Measurements from ENCODE around the gene SHROOM1. TPM values are rescaled to one million over a fixed set of nuclear protein-coding genes. Genes with fewer than 3 reads are reported as not detected.

Gene SHROOM1
- total RNA-seq, 2 experiments from 2014 or later: 0.60 to 2.4 TPM

- intact Hi-C loops (cut with micrococcal nuclease; ENCODE audit: unreplicated experiment): no loop called here
- H3K27ac ChIP-seq (ENCODE audit: low read depth, low read length, poor library complexity, severe bottlenecking): no peak overlapping the region
- POLR2A ChIA-PET: interaction anchor here (1.1 kb wide), 1 partner anchor 14 kb away, joined by 4 read pairs; no protein-coding TSS in a partner anchor
- DNase-seq (ENCODE audit: low spot score): no peak
- no peak overlapping the region for H3K4me3 ChIP-seq (ENCODE audit: low read depth, low read length, poor library complexity, severe bottlenecking)
- no TSS peak for BruUV-seq (replicated peaks)
- peaks cover 84% of the 10 kb centered on the region for H3K36me3 ChIP-seq (ENCODE audit: insufficient read depth, low read length)
- CTCF ChIA-PET (ENCODE audit: unreplicated experiment): no interaction called here
- no peaks in the 10 kb centered on the region for H3K9me2 ChIP-seq (ENCODE audit: insufficient read depth, low read length)
- no peaks in the 10 kb centered on the region for H3K9me3 ChIP-seq (ENCODE audit: low read length)
- TF ChIP-seq CTCF (conservative IDR thresholded peaks at IDR 0.05; ENCODE audit: low read length): no peak
- TF ChIP-seq EZH2phosphoT487 (IDR thresholded peaks at IDR 0.05; ENCODE audit: borderline replicate concordance, low read depth, low read length): no peak
- no peak overlapping the region for H3K4me2 ChIP-seq (ENCODE audit: low read length)
- no peaks in the 10 kb centered on the region for H4K20me1 ChIP-seq (ENCODE audit: insufficient read depth, low read length)
- H3K4me1 ChIP-seq (ENCODE audit: insufficient read depth, low read length, poor library complexity, severe bottlenecking): no peaks in the 10 kb centered on the region
- no peak overlapping the region for H2AFZ ChIP-seq (ENCODE audit: low read length)
- no peaks in the 10 kb centered on the region for H3K79me2 ChIP-seq (ENCODE audit: insufficient read depth, low read depth, low read length)
Observed at GRCh38 chr5:132877466-132877865, 47.0 kb upstream of the SHROOM1 start.

GRCh38 chr5:132876020-132876759 lies 45.7 kb upstream of the SHROOM1 start:
- H3K36me3 ChIP-seq (ENCODE audit: insufficient read depth, low read length): peaks cover 84% of the 10 kb centered on the region
- no peaks in the 10 kb centered on the region for H3K9me2 ChIP-seq (ENCODE audit: insufficient read depth, low read length)
- no peaks in the 10 kb centered on the region for H3K9me3 ChIP-seq (ENCODE audit: low read length)
- H3K27ac ChIP-seq (ENCODE audit: low read depth, low read length, poor library complexity, severe bottlenecking): no peak overlapping the region
- no peaks in the 10 kb centered on the region for H4K20me1 ChIP-seq (ENCODE audit: insufficient read depth, low read length)
- ChIA-PET CTCF (ENCODE audit: unreplicated experiment) (no interaction called here), POLR2A (interaction anchor here (1.1 kb wide), 1 partner anchor 12 kb away, joined by 3 read pairs; no protein-coding TSS in a partner anchor)
- no peaks in the 10 kb centered on the region for H3K79me2 ChIP-seq (ENCODE audit: insufficient read depth, low read depth, low read length)
- intact Hi-C loops (cut with micrococcal nuclease; ENCODE audit: unreplicated experiment): no loop called here
- no peak overlapping the region for H2AFZ ChIP-seq (ENCODE audit: low read length)
- TF ChIP-seq CTCF (conservative IDR thresholded peaks at IDR 0.05; ENCODE audit: low read length): no peak
- no peak for TF ChIP-seq EZH2phosphoT487 (IDR thresholded peaks at IDR 0.05; ENCODE audit: borderline replicate concordance, low read depth, low read length)
- no peak for DNase-seq (ENCODE audit: low spot score)
- no peak overlapping the region for H3K4me3 ChIP-seq (ENCODE audit: low read depth, low read length, poor library complexity, severe bottlenecking)
- H3K4me2 ChIP-seq (ENCODE audit: low read length): no peak overlapping the region
- no TSS peak for BruUV-seq (replicated peaks)
- no peaks in the 10 kb centered on the region for H3K4me1 ChIP-seq (ENCODE audit: insufficient read depth, low read length, poor library complexity, severe bottlenecking)

GRCh38 chr5:132873930-132874271 lies 43.5 kb upstream of the SHROOM1 start:
- CTCF ChIA-PET (ENCODE audit: unreplicated experiment): no interaction called here
- POLR2A ChIA-PET: no interaction called here

More at GRCh38 chr5:132873930-132874271, 43.5 kb upstream of the SHROOM1 start:
- intact Hi-C loops (cut with micrococcal nuclease; ENCODE audit: unreplicated experiment): no loop called here
- Histone ChIP-seq H3K27ac (ENCODE audit: low read depth, low read length, poor library complexity, severe bottlenecking) (no peak overlapping the region), H3K9me3 (ENCODE audit: low read length) (no peaks in the 10 kb centered on the region), H3K9me2 (ENCODE audit: insufficient read depth, low read length) (no peaks in the 10 kb centered on the region), H3K4me3 (ENCODE audit: low read depth, low read length, poor library complexity, severe bottlenecking) (no peak overlapping the region), H3K4me2 (ENCODE audit: low read length) (no peak overlapping the region), H2AFZ (ENCODE audit: low read length) (no peak overlapping the region), H3K4me1 (ENCODE audit: insufficient read depth, low read length, poor library complexity, severe bottlenecking) (no peaks in the 10 kb centered on the region), H3K79me2 (ENCODE audit: insufficient read depth, low read depth, low read length) (no peaks in the 10 kb centered on the region), H4K20me1 (ENCODE audit: insufficient read depth, low read length) (no peaks in the 10 kb centered on the region), H3K36me3 (ENCODE audit: insufficient read depth, low read length) (peaks cover 81% of the 10 kb centered on the region)
- BruUV-seq (replicated peaks): no TSS peak
- TF ChIP-seq CTCF (conservative IDR thresholded peaks at IDR 0.05; ENCODE audit: low read length): no peak
- TF ChIP-seq EZH2phosphoT487 (IDR thresholded peaks at IDR 0.05; ENCODE audit: borderline replicate concordance, low read depth, low read length): no peak
- DNase-seq (ENCODE audit: low spot score): no peak
